ENCODE results near the gene ZMIZ1.

The ZMIZ1 gene

DNA sequence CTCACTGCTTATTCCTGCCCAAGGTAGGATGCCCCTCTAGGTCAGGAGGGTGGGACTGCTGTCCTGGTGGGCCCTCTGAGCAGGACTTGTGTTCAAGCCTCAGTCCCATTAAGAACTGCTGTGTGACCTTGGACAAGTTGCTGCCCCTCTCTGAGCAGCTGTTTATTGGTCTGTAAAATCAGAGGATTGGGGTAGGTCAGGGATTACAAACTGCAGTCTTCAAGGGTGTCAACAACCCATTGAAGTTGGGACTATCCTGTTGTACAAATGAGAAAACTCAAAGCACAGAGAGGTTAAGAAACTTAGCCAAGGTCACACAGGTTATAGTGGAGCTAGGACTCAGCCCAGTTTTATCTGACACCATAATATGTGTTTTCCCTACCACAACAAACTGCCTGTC lies 55.3 kb downstream of the ZMIZ1 start:
- FAIRE-seq: no peak

DNA sequence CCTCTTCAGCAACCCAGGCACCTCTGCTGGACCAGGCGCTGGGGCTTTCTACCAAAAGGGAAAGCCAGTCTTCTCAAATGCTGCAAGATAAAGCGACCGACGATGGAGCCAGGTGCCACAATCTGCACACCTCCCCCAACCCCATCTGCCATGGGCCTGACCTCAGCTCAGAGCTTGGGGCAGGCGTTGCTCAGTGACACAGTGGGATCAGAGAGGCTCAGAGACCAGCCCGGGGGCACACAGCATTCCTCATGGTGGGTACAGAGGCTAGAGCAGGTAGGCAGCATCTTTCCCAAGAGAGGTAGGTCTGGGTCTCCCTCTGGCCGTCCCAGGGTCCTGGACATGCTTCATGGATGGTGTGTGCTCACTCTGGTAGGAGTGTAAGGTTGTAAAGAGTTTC lies 56.3 kb downstream of the ZMIZ1 start:
- no peak for FAIRE-seq

DNA sequence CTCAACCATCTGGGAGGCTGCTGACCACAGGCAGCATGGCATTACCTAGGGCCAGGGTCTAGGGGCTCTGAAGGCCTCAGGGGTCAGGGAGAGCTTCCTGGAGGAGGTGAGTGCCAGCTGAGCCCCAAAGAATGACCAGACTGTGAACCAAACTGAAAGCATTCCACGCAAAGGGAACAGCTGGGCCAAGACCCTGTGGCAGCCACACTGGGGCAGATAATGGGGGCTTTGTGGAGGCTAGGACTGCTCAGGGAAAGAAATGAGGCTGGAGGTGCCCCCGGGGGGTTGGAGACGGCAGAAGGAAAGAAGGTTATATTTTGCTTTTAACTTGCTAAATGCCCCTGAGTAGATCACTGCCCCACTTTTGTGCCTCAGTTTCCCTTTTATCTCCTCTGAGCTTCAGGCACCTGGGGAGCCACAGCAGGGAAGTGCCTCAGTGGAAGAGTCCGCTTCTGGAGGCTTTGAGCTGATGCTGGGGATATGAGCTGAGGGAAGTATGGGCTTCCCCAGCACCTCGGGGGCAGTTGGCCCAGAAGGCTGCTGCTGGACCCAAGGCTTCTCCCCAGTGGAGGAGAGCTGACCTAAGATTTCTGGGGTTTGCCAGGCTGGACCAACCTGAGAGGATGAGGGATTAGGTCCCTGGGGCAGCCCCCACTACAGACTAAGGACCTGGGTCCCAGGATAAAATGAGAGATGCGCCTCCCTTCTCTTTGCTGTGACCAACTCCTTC lies 57.8 kb downstream of the ZMIZ1 start:
- FAIRE-seq: no peak

DNA sequence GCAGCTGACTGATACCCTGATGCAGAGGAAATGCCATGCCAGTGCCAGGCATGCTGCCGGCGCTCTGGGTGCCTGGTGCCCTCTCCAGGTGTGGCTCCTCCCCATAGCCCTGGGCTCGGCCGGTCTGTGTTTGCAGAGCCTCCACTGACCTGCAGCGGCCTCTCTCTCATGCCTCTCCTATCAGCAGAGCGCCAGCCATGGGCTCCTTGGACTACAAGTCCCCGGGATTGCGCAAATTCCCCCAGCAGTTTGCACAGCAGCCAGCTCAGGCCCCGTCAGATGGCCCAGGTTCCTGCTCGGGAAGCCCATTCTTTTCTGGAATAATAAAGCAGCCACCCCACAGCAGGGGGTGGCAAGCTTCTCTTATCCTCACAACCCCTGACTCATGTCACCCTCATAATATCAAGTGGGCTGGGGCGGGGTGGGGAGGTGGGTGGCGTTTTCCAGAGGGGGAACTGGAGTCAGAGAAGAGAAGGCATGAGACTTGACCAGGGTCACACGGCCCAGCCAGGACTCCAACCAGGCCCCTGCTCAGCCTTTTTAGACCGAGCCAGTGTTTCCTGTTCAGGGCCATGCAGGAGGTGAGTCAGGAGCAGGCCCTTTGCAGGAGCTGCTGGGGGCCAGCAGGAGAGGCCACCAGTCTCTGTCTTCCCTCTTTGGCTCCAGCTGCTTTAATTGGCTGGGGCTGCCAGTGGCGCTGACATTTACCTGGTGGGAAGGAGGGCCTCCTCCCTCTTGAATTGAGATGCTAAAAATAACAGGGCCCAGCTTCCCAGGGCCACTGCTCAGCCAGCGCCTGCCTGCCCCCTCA lies 58.6 kb downstream of the ZMIZ1 start:
- FAIRE-seq: no peak

DNA sequence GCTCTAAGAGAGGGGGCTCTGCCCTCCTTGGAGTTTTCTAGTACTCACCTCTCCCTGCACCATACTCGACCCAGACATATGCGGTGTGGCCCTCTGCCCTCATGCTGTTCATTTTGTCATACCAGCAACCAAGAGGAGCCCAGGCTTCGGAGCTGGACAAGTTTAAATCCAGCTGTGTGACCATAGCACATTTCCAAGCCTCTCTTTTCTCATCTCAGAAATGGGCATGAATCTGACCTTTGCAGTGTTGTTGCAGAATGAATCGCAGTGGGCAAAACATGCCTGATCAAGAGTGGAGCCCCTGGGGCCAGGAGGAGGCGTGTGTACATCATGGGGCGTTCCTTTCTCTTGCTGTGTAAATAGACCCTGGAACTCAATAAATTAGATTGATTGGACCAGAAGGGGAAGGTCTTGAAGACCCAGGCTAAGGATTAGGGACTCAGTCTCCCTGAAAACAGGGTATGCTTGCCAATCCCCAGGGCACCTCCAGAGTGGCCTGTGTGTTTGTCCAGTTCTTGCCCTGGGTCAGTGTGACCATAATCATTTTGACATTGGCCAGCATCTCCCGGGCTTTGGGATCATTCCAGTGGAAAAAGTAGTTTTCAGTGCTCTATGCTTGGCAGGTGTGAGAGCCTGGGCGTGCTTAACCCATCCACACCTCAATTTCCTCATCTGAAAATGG lies 59.6 kb downstream of the ZMIZ1 start:
- no peak for FAIRE-seq

DNA sequence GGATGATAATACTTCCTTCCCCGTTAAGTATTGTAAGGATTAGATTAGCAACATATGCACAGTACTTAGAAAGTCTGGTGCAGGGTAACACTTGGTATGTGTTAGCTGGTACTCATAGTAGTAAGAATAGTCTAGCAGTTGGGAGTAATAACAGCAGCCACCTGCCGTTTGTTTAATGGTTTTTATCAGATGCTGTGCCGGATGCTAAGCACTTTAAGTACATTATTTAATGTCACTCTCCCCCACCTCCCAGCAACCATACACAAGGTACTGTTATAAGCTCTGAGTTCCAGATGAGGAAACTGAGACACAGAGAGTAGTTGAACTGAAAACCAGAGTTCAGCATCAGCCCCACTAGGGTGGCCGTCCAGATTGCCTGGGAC lies 60.1 kb downstream of the ZMIZ1 start:
- no peak for FAIRE-seq

DNA sequence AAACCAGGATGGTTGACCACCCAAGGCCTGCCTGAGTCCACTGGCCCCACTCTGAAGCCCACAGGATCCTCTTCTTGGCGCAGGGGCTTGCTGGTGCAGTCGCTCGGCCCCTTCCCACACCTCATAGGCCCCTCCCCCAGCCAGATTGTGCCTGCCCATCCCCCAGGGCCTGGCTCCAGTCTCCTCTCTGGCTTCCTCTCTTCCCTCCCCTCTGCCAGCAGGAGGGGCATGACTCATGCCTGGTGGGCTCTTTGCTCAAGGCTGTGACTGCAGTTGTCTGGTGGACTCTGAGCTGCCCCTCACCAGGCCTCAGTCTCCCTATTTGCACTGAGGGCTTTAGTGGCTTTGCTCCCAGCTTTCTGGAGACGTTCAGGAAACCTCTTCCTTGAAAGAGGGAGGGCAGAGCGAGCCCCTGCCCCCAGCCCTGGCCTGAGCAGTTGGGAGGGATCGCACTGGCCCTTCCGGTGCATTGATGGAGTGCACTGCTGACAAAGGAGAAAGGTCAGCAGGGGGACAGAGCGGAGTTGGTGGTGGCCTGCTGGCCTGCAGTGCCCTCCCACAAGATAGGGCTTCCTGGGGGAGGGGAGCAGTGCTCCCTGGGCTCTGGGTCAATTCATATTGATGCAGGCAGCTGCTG lies 60.7 kb downstream of the ZMIZ1 start:
- FAIRE-seq: no peak

DNA sequence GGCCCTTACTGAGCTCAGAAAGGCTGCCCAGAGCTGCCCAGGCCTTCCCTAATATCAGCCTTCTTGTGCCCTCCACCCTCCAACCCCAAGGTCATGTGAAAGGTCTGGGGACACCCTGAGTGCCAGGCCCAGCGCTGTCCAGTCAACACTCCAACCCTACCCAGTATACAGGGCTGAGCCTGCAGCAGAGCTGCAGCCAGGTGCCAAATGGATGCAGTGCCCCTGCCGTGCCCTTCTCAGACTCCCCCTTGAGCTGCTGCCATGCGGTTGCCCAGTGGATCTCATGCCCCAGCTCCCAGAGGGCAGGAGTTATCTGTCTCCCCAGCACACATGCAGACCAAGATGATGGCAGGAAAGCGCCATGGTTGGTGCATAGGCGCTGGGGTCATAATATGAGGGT lies 61.5 kb downstream of the ZMIZ1 start:
- no peak for FAIRE-seq

DNA sequence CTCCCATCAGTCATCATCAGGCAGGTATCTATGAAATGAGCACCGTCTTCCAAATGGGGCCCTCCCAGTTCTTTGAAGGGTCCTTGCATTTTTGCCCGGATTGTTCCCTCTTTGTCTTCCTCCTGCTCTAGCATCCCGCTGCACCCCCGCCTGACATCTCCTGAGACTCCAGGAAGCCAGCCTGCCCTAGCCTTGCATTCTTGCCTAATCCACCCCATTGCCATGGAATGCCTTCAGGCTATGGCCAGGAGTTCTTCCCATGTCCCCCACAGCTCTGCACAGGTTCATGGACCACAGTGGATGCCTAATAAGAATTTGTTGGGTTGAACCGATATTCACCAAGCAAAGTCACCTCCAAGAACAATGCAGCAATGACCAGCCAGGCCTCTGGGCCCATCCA lies 62.1 kb downstream of the ZMIZ1 start:
- no peak for FAIRE-seq

DNA sequence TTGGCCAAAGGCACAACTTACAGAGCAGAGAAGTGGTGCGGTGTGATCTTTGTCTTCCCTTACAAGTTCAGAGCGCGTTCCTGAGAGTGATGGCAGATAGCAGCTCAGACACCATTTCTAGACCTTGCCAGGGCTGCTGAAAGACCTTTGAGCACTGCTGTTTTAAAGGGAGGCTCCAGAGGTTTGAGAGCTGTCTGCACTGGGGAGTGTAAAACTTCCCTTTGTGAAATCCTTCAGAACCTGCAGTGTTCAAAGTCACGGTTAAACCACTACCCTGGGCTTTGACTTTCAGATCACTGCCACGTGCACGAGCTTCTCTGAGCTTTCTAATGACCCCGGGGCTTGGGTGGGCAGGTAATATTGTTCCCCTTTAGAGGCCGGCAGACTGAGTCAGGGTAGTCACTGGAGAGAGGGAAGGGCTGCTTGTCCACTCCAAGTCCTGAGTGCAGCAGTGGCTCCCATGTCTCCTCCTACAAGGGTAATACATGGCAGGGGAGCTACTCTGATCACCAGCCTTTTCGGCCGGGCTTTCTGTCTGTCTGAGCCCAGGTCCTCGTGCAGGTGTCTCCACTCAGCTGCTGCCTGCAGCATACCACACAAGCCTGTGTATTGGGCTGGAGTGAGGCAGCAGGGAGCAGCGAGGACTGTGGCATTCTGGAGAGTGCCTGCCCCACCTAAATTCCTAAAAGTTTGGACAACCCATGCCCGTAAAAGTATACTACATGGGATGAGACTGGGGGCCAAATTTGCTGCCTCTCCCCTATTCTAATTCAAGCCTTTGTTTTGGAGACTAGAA lies 63.3 kb downstream of the ZMIZ1 start:
- FAIRE-seq: no peak

DNA sequence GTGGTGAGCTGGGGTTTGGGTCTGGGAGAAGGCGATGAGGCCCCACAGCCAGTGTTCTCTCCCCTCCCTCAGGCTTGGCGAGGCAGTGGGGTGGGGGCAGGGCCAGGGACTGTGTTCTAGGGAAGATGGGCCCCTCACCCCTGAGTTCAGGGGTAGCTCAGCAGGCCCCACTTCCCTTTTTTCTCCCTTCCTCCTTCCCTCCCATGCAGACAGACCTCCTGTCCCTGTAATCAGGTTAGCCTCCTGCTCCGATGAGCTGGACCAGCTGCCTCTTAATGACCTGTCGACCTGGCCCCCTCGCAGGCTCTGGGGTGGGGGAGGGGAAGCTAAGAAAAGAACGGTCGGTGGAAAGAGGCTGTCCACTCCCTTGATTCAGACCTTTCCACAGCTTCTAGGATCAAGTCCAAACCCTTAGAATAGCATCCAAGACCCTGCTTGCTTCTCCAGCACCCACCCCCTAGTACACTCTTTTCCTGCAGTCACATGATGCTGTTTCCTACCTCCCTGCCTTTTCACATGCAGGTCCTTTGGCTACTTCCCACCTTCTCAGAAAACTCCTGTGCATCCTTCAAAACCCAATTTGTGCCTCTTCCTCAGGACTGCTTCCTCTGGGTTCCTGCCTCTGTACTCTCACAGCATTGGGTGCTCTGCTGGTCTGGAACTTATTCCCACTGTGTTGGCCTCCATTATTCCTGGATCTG lies 64.1 kb downstream of the ZMIZ1 start:
- FAIRE-seq: no peak

DNA sequence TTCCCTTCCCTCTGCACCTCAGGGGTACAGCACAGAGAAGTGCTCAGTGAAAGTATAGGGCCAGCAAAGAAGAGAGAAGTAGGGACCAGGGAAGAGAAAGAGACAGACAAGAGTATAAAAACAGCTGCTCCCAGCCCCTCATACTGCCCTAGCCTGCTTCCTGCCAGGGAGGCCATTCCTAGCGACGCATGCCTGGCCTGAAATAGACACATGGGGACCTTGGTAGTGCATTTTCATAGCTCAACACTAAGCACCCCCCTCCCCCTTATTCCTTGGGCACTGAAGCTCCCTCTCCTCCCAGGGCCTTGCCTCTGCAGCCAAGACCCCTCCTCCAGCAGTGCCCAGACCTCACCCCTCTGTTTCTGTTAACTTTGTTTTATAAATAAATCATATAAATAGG lies 64.7 kb downstream of the ZMIZ1 start:
- FAIRE-seq: no peak

DNA sequence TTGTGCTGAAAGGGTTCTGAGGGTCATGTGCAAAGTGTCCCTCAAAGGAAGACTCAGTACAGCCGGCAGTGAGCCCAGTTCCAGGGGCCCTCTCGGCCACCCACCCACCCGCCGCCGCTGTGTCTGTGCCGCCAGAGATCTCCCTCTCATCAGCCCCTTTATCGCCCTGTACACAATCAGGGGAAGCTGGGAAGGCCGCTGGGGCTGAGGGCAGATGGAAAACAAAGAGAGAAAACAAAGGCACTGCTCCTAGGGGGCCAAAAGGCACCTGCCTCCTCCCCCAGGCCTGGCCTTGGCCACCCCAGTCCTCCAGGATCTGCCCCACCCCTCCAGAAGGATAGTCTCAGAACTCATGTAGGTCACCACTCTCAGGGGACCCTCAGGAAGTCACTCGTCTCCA lies 67.0 kb downstream of the ZMIZ1 start:
- no peak for FAIRE-seq

DNA sequence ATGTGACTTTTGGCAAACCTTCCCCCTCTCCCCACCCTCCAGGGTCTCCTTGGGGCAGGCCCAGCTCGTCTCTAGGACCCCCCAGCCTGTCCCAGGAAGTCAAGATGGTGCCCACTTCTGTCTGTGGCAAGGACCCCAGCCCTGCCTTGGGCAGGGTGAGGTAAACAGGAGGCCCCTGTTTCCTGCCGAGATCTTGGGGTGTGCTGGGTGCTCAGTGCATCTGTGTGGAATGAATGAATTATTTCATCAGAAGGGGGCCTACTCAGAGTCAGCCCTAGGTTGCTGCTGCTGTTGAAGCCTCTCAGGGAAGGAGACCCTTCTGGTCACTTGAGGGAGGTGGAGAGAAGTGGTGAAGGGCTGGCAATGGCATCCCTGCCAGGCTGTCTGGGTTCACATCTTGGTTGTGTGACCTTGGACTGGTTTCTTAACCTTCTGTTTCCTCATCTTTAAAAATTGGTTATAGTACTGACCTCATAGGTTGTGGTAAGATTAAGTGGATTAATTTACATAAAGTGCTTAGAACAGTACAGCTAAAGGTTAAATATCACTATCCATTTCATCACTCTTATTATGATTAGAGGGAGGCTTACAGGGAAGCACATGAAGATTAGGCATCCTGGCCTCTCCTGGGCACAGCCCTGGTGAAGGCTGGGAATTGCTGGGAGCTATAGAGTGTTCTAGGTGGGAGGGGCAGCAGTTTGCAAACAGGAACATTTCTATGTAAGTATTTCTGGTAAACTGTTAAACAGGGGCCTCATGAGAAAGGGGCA lies 67.7 kb downstream of the ZMIZ1 start:
- FAIRE-seq: no peak

DNA sequence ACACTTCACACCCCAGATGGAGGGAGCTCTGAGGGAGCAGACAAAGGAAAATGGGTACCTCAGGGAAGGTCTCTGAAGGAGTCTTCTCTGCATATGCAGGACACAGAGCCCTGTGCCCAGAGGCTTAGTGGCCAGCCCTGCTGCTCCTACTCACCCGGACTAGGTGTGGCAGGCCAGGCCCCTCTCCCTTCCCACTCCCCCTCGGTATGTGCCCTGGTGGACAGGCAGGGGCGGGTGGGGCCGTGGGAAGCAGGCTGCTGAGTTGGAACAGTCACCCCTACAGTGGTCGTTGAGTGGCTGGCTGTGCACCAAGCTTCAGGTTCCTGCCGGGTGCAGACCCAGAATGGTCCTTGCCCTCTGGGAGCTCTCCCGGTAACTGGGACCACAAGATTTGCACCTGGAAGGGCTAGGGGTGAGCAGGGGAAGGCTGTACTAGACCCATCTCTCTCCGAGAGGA lies 68.6 kb downstream of the ZMIZ1 start:
- FAIRE-seq: no peak

DNA sequence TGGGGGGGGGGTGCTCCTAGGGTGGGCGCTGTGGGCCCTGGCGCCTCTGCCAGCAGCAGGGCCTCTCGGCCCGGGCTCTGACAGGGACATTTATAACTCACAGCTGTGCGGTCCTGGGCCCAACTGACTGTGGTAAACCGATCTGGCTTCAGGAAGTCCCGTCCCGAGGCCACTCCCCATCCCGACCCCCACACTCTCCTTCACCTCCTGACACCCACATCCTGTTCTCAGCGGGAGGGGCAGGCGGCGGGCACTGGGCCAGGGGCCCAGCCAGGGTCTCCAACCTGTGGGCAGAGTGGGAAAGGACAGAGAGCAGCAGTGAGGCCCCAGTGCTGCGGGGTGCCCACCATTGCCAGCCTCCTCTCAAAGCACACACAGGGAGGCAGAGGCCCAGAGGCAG lies 69.1 kb downstream of the ZMIZ1 start:
- FAIRE-seq: no peak

DNA sequence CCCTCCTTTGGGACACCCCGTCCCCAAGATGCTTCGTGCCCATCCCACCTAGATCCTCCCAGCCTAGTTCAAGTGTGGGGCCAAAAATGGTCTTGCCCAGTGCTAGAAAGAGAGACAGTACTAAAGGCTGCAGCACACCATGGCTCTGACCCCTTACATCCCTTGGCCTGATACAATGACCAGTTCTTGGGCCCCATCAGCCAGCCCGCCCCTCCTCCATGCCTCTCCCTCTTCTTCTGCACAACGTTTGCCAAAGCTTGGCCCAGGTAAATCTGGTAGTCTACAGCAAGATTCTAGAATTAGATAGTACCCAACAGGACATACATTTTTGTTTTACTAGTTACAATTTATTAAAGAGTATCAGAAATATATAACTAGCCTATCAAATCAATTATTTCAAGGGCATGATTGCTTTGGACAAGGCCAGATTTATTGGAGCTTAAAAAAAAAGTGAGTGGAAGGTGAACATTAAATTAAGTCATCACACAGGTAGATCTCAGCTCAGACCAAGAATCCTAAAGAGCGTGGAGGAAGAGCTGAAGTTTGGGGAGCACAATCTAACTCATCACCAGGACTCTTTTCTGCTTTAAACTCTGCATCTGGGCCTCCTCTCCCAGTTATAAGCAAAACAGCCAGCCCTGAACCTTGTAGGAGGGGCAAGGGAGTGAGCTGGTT lies 69.8 kb downstream of the ZMIZ1 start:
- FAIRE-seq: no peak

DNA sequence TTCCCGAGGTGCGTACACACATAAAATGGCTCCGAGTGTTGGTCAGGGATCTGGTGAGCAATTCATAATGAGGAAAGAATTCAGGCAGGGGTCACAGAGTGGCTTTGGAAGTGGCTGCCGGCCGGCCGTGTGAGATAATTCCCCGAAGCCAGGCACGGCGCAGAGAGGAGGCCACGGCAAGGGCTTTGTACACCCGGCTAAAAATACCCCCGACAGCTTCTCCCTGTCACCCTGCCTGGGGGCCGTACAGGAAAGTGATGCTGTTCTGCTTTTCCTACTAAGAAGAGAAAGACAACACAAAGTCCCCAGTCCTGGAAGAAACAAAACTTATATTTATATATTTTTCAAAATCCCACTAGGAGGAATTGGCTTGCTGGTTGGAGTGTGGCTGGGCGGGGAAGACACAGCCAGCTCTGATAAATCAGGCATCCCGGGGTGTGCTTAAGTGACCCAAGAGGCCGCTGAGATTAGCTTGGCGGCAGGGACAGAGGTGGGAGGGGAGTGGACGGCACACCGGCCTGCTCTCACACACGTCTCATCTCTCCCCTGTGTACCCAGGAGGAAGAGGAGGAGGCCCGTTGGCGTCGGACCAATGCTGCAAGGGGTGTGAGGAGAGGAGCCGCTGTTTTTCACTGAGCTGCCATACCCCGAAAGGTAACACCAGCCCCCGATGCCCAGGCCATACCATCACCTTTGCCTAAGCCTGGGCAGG lies 70.5 kb downstream of the ZMIZ1 start:
- no peak for FAIRE-seq

DNA sequence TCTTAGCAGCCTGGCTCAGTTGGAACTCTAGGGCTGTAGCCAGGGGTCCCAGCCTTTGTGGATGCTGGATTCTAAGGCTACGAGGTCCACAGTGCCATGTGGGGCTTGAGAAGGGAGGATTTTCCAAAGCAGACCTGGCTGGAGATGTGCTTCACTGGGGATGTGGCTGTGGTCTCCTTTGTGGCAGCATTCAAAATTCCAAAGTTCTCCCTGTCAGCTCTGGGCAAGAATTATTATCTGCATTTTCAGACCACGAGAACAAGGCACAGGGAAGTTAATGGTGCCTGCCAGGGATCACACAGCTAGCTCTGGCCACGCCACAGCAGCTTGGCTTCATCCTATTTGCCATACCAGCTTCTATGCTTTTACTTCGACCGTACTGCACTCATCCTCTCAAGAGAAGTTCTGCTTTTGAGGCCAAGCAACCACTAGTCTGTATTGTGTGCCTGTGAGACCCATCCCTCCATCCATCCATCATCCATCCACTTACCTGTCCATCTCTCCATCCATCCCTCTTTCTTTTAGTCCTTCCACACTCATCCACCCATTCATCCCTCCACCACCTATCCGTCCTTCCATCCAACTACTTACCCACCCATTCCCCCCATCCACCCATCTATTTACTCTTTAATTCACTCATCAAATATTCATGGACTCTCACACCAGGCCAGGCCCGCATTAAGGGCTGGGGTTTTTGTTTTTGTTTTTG lies 71.5 kb downstream of the ZMIZ1 start:
- no peak for FAIRE-seq

Measured in endometrium (tissue), 2 donors.